Adrenal gland (tissue), 5 donors: Measurements from ENCODE around the gene LRRC74A.

Source experiments
- POLR2A ChIP-seq, 2 donors: fragments of 450-650 bp; IDR thresholded peaks; one replicate each; pipeline ENCODE4 v1.6.1; 2017; ENCODE audit warnings: antibody characterized with exemption in 2 of 2, mild to moderate bottlenecking in 2 of 2, moderate library complexity in 1 of 2
- TF ChIP-seq, protein P1 (sequence below), 6 experiments: fragments of 450-650 bp in 4 of 6; fragments of 200-600 bp in 2 of 6; sonication (generic) in 1 of 6; IDR thresholded peaks; 1 replicate in 5 of 6; 2 replicates in 1 of 6; pipeline versions ENCODE4 v1.5.1 to v1.8.0; 2016 to 2021; ENCODE audit warnings: antibody characterized with exemption in 6 of 6, mild to moderate bottlenecking in 2 of 6, moderate library complexity in 1 of 6
- donor health status: DM: no; HTN: no; CAD: no.

DNA sequence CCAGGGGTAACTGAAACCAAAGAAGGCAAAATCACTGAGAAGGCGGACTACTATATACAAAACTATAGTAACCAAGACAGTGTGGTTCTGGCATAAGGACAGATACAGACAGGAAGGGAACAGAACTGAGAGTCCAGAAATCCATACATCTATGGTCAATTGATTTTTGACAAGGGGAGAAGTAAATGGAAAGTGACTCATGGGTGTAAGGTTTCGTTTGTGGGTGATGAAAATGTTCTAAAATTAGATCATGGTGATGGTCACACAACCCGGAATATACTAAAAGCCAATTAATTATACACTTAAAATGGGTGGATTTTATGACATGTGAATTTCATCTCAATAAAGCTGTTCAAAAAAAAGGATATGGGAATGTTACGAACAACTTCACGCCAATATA, 32.3 kb upstream of the LRRC74A start:
- TF ChIP-seq, protein P1, sequence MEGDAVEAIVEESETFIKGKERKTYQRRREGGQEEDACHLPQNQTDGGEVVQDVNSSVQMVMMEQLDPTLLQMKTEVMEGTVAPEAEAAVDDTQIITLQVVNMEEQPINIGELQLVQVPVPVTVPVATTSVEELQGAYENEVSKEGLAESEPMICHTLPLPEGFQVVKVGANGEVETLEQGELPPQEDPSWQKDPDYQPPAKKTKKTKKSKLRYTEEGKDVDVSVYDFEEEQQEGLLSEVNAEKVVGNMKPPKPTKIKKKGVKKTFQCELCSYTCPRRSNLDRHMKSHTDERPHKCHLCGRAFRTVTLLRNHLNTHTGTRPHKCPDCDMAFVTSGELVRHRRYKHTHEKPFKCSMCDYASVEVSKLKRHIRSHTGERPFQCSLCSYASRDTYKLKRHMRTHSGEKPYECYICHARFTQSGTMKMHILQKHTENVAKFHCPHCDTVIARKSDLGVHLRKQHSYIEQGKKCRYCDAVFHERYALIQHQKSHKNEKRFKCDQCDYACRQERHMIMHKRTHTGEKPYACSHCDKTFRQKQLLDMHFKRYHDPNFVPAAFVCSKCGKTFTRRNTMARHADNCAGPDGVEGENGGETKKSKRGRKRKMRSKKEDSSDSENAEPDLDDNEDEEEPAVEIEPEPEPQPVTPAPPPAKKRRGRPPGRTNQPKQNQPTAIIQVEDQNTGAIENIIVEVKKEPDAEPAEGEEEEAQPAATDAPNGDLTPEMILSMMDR (IDR thresholded peaks at IDR 0.05) = no peak
- TF ChIP-seq POLR2A (IDR thresholded peaks at IDR 0.05) = no peak
